T-cell (primary cell): ENCODE results near the gene DCLRE1B. TPM values are rescaled to one million over a fixed set of nuclear protein-coding genes. Genes with fewer than 3 reads are reported as not detected.
"Not testable (repeated sequence)": the region's sequence is repeated elsewhere in the genome, so short reads cannot be mapped to it uniquely, and the experiment has no call there.

Source experiments
- ATAC-seq, 4 experiments: fragments of 200-7000 bp in 3 of 4; fragments of 150-1000 bp in 1 of 4; cut with Tn5 transposase; replicated peaks in 1 of 4; 1 replicate in 3 of 4; 2 replicates in 1 of 4; pipeline ENCODE4 v1.10.0; 2021; ENCODE audit warnings: moderate library complexity in 3 of 4, mild to moderate bottlenecking in 2 of 4, moderate number of reproducible peaks in 1 of 4
- CTCF ChIA-PET, 2 donors: fragments of 300-600 bp; sonication (Branson Sonifier 250); formaldehyde crosslinking; loops; one replicate each; lab custom pipeline; 2022; ENCODE audit warnings: antibody characterized with exemption in 2 of 2; lab: Charles Lee
- POLR2A ChIA-PET, 2 donors: fragments of 300-600 bp; sonication (Branson Sonifier 250); formaldehyde crosslinking; loops; one replicate each; lab custom pipeline; 2022; ENCODE audit warnings: antibody characterized with exemption in 2 of 2; lab: Charles Lee
- DNase-seq, 35 experiments: peaks; one replicate each; pipeline versions ENCODE4 v3.0.0 to v3.0.0-alpha.2; 2013 to 2023
- H3K27ac ChIP-seq: one replicate; pipeline ENCODE4 v1.5.1; 2013; ENCODE audit warnings: low read length
- H3K27me3 ChIP-seq, 2 experiments: replicated peaks in 1 of 2; 1 replicate in 1 of 2; 2 replicates in 1 of 2; pipeline versions ENCODE4 v1.6.1 to v1.7.0; 2013; ENCODE audit warnings: low read length in 1 of 2, mixed read lengths in 1 of 2; ENCODE audit not compliant: control insufficient read depth in 2 of 2, insufficient read depth in 2 of 2; ENCODE audit errors: extremely low read depth in 1 of 2
- H3K36me3 ChIP-seq, 2 donors: 1 replicate in 1 of 2; 2 replicates in 1 of 2; pipeline versions ENCODE4 v1.6.1 to v1.7.0; 2013; ENCODE audit warnings: low read length in 1 of 2; ENCODE audit not compliant: control insufficient read depth in 2 of 2, insufficient read depth in 1 of 2; ENCODE audit errors: extremely low read depth in 1 of 2
- H3K4me1 ChIP-seq, 2 experiments: 1 replicate in 1 of 2; 2 replicates in 1 of 2; pipeline versions ENCODE4 v1.6.1 to v1.7.0; 2013; ENCODE audit warnings: low read length in 2 of 2, mixed read lengths in 1 of 2; ENCODE audit not compliant: insufficient read depth in 2 of 2, control insufficient read depth in 1 of 2; ENCODE audit errors: extremely low read depth in 1 of 2
- H3K4me3 ChIP-seq, 2 donors: 1 replicate in 1 of 2; 2 replicates in 1 of 2; pipeline versions ENCODE4 v1.5.1 to v1.7.0; 2013; ENCODE audit warnings: mild to moderate bottlenecking in 2 of 2, low read length in 1 of 2, moderate library complexity in 1 of 2; ENCODE audit not compliant: control insufficient read depth in 1 of 2; ENCODE audit errors: extremely low read depth in 1 of 2
- H3K9me3 ChIP-seq: 2 replicates; pipeline ENCODE4 v1.7.0; 2013
- H3K27ac Mint-ChIP-seq, 2 donors: one replicate each; pipeline ENCODE4 v1.8.0; 2020 to 2021; ENCODE audit warnings: mild to moderate bottlenecking in 2 of 2, mixed read lengths in 2 of 2
- H3K27me3 Mint-ChIP-seq, 2 donors: one replicate each; pipeline ENCODE4 v1.8.0; 2021 to 2022; ENCODE audit warnings: mixed read lengths in 2 of 2
- H3K36me3 Mint-ChIP-seq: one replicate; pipeline ENCODE4 v1.8.0; 2021; ENCODE audit warnings: mixed read lengths
- H3K4me1 Mint-ChIP-seq, 3 donors: one replicate each; pipeline ENCODE4 v1.8.0; 2020 to 2022; ENCODE audit warnings: mixed read lengths in 3 of 3, mild to moderate bottlenecking in 1 of 3
- H3K4me3 Mint-ChIP-seq, 3 donors: one replicate each; pipeline ENCODE4 v1.8.0; 2020 to 2022; ENCODE audit warnings: mild to moderate bottlenecking in 3 of 3, mixed read lengths in 3 of 3, moderate library complexity in 3 of 3
- H3K9me3 Mint-ChIP-seq, 3 donors: one replicate each; pipeline ENCODE4 v1.8.0; 2020 to 2022; ENCODE audit warnings: mixed read lengths in 3 of 3
- WGBS: methylation state at CpG from one replicate; pipeline ENCODE4 v1.1.5; 2013; ENCODE audit warnings: missing lambda C conversion rate; ENCODE audit not compliant: insufficient coverage; 5-methylcytosine and 5-hydroxymethylcytosine counted together
- total RNA-seq, 35 experiments: library from RNA in 6 of 35; stranded (reverse) in 6 of 35; fragments of 120-200 nt in 1 of 35; gene quantifications; one replicate each; pipeline versions ENCODE4 v1.2.1 to v1.2.4 and lab custom pipeline; 2013 to 2026

The DCLRE1B gene
- total RNA-seq, 5 donors from 2014 or later (not counting 1 experiment from before 2014, with no cell fraction given), result 5.6 to 6.1 (median 5.9) TPM

DNA sequence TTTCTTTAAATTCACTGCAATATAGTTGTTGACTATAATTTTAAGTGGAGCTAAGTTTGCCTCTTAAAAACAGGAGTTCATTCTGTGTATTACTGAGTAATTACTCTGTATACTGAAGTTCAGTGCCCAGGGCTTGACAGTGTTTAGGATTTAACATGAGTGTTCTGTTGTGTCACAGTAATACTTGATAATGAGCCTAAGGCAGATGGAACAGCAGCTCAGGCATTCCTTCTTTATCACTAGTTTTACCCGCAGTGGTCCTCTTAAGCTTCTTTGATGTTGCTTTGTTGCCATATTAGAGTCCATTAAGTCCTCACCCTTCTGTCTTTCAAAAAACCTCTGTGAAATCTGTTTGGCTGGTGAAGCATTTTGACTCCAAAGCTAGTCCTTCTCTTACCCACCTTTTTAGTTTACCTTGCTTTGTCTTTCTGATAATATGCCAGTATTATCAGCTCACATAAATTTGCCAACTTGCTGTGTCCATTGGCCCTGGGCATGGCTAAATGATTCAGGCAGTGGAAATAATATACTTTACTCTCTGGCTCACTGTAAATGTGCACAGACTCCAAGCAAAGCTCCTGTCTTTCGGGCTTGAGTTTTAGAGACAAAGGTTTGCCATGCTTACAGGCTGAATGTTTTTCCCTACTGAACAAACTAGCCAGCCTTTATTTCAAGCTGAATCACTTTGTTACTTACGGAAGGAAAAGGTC lies 41.7 kb downstream of the DCLRE1B start:
- ATAC-seq (peak; percentile 27 to 50 (median 46)), DNase-seq (no peak)
- Mint-ChIP-seq H3K27me3 (no peaks in the 10 kb centered on the region), H3K4me1 (peaks cover 83 to 87% (median 84%) of the 10 kb centered on the region in 3 donors), H3K9me3 (no peaks in the 10 kb centered on the region), H3K4me3 (peak overlapping the region; percentile 63 to 79 (median 71)), H3K27ac (peak overlapping the region; percentile 96 to 99), H3K36me3 (peaks cover 21% of the 10 kb centered on the region)
- 50% methylated on average over 1 of the region's 3 CpGs for WGBS
- peaks cover 43 to 53% of the 10 kb centered on the region in 2 experiments for H3K4me1 ChIP-seq
- peaks cover 0 to 19% of the 10 kb centered on the region in 2 donors for H3K36me3 ChIP-seq
- H3K4me3 ChIP-seq, result peak overlapping the region; percentile 2 to 38
- CTCF ChIA-PET, result interaction anchor here (0.5 to 5.6 kb wide), 22 partner anchors 9 to 1231 kb away, joined by 3 to 86 read pairs (median 4); partner anchors contain the start of genes HIPK1 (in 2 of the 2), AP4B1 (in 1 of the 2), PPM1J (in 1 of the 2) and RSBN1 (in 1 of the 2)
- peak overlapping the region; percentile 84 for H3K27ac ChIP-seq
- no peaks in the 10 kb centered on the region for H3K9me3 ChIP-seq
- POLR2A ChIA-PET, result interaction anchor here (0.6 to 6.6 kb wide), 14 partner anchors 8 to 872 kb away, joined by 3 to 221 read pairs (median 5); partner anchors contain the start of gene HIPK1 (in 2 of the 2)
- H3K27me3 ChIP-seq, result no peaks in the 10 kb centered on the region

DNA sequence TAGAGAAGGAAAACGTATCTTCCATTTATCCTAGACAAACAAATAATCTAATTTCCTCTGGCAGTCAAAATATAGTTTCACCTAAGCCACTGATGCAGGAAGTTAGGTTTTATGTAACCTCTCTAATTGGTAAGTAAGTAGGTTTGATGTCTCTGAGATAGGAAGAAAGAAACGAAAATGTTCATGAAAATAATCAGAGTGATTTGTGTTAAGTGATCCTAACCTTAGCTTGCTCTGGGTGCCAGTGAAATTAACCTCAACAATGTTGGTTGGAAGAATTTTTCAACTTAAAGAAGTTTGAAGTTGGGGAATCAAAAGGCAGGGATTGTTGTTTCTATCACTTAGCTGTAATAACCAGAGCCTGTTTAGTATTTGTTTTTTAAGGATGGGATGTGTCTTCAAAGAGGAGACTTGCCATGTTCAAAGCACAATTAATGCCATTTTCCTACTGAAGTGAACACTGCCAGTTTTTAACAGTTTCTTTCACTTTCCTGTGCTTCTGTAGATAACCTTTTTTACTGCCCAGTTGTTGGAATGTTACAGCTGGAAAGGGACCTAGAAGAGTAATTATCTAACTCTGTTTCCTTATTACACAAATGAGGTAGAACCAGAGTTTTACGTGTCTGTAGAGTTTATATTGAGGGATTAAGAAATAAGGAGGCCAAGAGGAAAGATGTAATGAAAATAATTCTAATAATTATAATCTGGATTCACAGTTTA lies 42.4 kb downstream of the DCLRE1B start:
- no peaks in the 10 kb centered on the region for H3K9me3 ChIP-seq
- ATAC-seq (peak; percentile 63 to 81 (median 78)), DNase-seq (peak in 1 of 35 experiments; percentile 45)
- peak overlapping the region; percentile 96 to 99 for H3K27ac Mint-ChIP-seq
- peaks cover 0 to 14% of the 10 kb centered on the region in 2 donors for H3K36me3 ChIP-seq
- H3K4me3 ChIP-seq, result peak overlapping the region; percentile 2 to 38
- peaks cover 82 to 86% (median 84%) of the 10 kb centered on the region in 3 donors for H3K4me1 Mint-ChIP-seq
- no peaks in the 10 kb centered on the region for H3K27me3 Mint-ChIP-seq
- H3K36me3 Mint-ChIP-seq, result peaks cover 21% of the 10 kb centered on the region
- H3K27ac ChIP-seq, result peak overlapping the region; percentile 84
- ChIA-PET POLR2A (interaction anchor here (0.6 to 6.6 kb wide), 9 partner anchors 9 to 872 kb away, joined by 3 to 221 read pairs (median 5); partner anchors contain the start of gene HIPK1 (in 2 of the 2)), CTCF (interaction anchor here (0.6 to 5.6 kb wide), 10 partner anchors 10 to 1232 kb away, joined by 3 to 86 read pairs (median 4); partner anchors contain the start of genes AP4B1 (in 1 of the 2), HIPK1 (in 1 of the 2) and PPM1J (in 1 of the 2))
- peaks cover 39 to 51% of the 10 kb centered on the region in 2 experiments for H3K4me1 ChIP-seq
- no peaks in the 10 kb centered on the region for H3K27me3 ChIP-seq
- H3K9me3 Mint-ChIP-seq, result no peaks in the 10 kb centered on the region
- 0% methylated on average over 1 of the region's 3 CpGs for WGBS
- H3K4me3 Mint-ChIP-seq, result peak overlapping the region; percentile 63 to 79 (median 71)

DNA sequence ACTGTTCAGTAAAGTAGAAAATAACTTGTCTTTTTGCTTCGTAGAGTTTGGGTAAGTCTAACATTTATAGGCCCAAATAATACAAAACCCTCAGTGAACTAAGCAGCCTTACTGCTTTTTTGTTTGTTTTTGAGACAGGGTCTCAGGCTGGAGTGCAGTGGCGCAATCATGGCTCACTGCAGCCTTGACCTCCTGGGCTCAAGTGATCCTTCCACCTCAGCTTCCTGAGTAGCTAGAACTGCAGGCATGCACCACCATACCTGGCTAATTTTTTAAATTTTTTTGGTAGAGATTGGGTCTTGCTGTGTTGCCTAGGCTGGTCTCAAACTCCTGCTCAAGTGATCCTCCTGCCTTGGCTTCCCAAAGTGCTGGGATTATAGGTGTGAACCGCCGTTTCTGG lies 43.0 kb downstream of the DCLRE1B start:
- H3K36me3 Mint-ChIP-seq, result peaks cover 19% of the 10 kb centered on the region
- Histone ChIP-seq H3K36me3 (peaks cover 0 to 16% of the 10 kb centered on the region in 2 donors), H3K4me1 (peaks cover 42 to 51% of the 10 kb centered on the region in 2 experiments), H3K4me3 (peak overlapping the region in 1 of 2 donors; percentile 23), H3K27ac (peak overlapping the region; percentile 84)
- ATAC-seq, H3K9me3 ChIP-seq, H3K27me3 Mint-ChIP-seq, H3K9me3 Mint-ChIP-seq, DNase-seq, H3K27me3 ChIP-seq: not testable (repeated sequence)
- H3K27ac Mint-ChIP-seq, result peak overlapping the region; percentile 96 to 99
- H3K4me3 Mint-ChIP-seq, result peak overlapping the region; percentile 39 to 79 (median 49)
- 88% methylated on average over 3 of the region's 4 CpGs for WGBS
- H3K4me1 Mint-ChIP-seq, result peaks cover 85 to 89% (median 86%) of the 10 kb centered on the region in 3 donors
- CTCF ChIA-PET, result interaction anchor here (0.6 to 5.6 kb wide), 12 partner anchors 8 to 1557 kb away, joined by 3 to 86 read pairs (median 4); partner anchors contain the start of gene HIPK1 (in 1 of the 2)
- POLR2A ChIA-PET, result interaction anchor here (0.6 to 6.6 kb wide), 7 partner anchors 15 to 859 kb away, joined by 3 to 221 read pairs (median 5); partner anchors contain the start of genes HIPK1 (in 2 of the 2), AP4B1 (in 1 of the 2) and DCLRE1B (in 1 of the 2)

DNA sequence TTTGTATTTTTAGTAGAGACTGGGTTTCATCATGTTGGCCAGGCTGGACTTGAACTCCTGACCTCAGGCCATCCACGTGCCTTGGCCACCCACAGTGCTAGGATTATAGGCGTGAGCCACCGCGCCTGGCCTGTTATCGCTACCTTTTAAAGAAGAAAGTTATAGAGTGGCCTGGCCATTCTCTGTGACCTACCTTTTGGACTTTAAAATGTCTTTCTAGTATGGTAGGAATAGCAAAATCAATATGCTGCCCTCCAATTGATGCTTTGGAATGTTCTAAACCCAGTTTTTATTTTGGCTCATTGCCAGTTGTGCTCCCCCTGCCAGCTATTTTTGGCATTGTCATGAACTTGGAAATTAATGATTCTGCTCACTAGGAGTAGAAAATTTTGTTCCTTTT lies 43.9 kb downstream of the DCLRE1B start:
- Histone ChIP-seq H3K9me3 (no peaks in the 10 kb centered on the region), H3K36me3 (peaks cover 2 to 17% of the 10 kb centered on the region in 2 donors), H3K4me3 (no peak overlapping the region), H3K27ac (peak overlapping the region; percentile 84), H3K27me3 (no peaks in the 10 kb centered on the region), H3K4me1 (peaks cover 46 to 49% of the 10 kb centered on the region in 2 experiments)
- DNase-seq (peak in 5 of 35 experiments; percentile 13 to 61 (median 20)), ATAC-seq (no peak)
- no peaks in the 10 kb centered on the region for H3K27me3 Mint-ChIP-seq
- ChIA-PET CTCF (interaction anchor here (0.6 to 5.6 kb wide), 21 partner anchors 9 to 1557 kb away, joined by 3 to 86 read pairs (median 4); partner anchors contain the start of genes AP4B1 (in 1 of the 2) and HIPK1 (in 1 of the 2)), POLR2A (interaction anchor here (0.7 to 6.6 kb wide), 8 partner anchors 12 to 82 kb away, joined by 3 to 221 read pairs (median 4); partner anchors contain the start of genes HIPK1 (in 2 of the 2), AP4B1 (in 1 of the 2) and DCLRE1B (in 1 of the 2))
- peak overlapping the region; percentile 96 to 99 for H3K27ac Mint-ChIP-seq
- H3K36me3 Mint-ChIP-seq, result peaks cover 16% of the 10 kb centered on the region
- H3K4me1 Mint-ChIP-seq, result peaks cover 86 to 94% (median 87%) of the 10 kb centered on the region in 3 donors
- 94% methylated on average over 5 of the region's 5 CpGs for WGBS
- H3K9me3 Mint-ChIP-seq, result no peaks in the 10 kb centered on the region
- peak overlapping the region in 1 of 3 donors; percentile 79 for H3K4me3 Mint-ChIP-seq

DNA sequence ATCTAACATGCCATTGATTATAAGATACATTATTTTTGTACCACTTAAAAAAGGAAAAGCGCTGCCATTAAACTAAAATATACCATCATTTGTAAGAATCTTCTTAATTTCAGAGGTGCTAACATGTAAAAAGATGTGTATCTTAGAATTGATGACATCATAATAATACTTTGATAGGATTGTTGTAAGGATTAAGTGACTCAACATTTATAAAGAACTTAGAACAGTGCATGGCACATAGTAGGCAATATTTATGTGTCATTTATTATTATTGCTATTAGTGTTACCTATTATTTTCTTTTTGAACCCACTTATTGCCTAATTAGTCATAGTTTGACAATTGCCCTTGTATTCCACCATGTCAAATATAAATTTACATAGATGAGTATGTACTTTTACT lies 45.8 kb downstream of the DCLRE1B start:
- ChIA-PET CTCF (interaction anchor here in 1 of 2 donors (0.9 to 5.6 kb wide), 2 partner anchors 21 to 195 kb away, joined by 4 to 86 read pairs; partner anchors contain the start of gene HIPK1), POLR2A (interaction anchor here in 1 of 2 donors (0.6 to 6.6 kb wide), 2 partner anchors 18 to 20 kb away, joined by 3 to 221 read pairs; partner anchors contain the start of gene HIPK1)
- Mint-ChIP-seq H3K4me1 (peaks cover 86 to 93% (median 87%) of the 10 kb centered on the region in 3 donors), H3K4me3 (peak overlapping the region in 1 of 3 donors; percentile 79), H3K9me3 (no peaks in the 10 kb centered on the region), H3K27ac (peak overlapping the region in 1 of 2 donors; percentile 65), H3K27me3 (no peaks in the 10 kb centered on the region), H3K36me3 (peaks cover 18% of the 10 kb centered on the region)
- Histone ChIP-seq H3K36me3 (peaks cover 4 to 27% of the 10 kb centered on the region in 2 donors), H3K27ac (no peak overlapping the region), H3K27me3 (no peaks in the 10 kb centered on the region), H3K9me3 (no peaks in the 10 kb centered on the region), H3K4me3 (no peak overlapping the region), H3K4me1 (peaks cover 41 to 44% of the 10 kb centered on the region in 2 experiments)
- WGBS, result no CpG with 5 or more reads among the region's 1 CpG
- DNase-seq (no peak), ATAC-seq (no peak)
